IPS-NIHi7 (cell line): Measurements from ENCODE around the gene MRPL49.
"Not testable (repeated sequence)": the region's sequence is repeated elsewhere in the genome, so short reads cannot be mapped to it uniquely, and the experiment has no call there.

Source experiments
- DNase-seq: peaks from one replicate; pipeline ENCODE4 v3.0.0; 2012; ENCODE audit warnings: mixed read lengths; ENCODE audit errors: extremely low spot score

Gene MRPL49

GRCh38 chr11:65132988-65133700 lies 11.0 kb downstream of the MRPL49 start:
- peak; percentile 70 for DNase-seq

GRCh38 chr11:65133724-65134123 lies 11.6 kb downstream of the MRPL49 start:
- no peak for DNase-seq

GRCh38 chr11:65134240-65134951 lies 12.3 kb downstream of the MRPL49 start, which contains the start of gene SYVN1:
Gene SYVN1 (minus strand): TSS chr11:65134519. CDS start chr11:65133601, 918 bp downstream.
- DNase-seq: peak; percentile 87

- DNase-seq: peak; percentile 99
Measured at GRCh38 chr11:65134952-65135632, 13.0 kb downstream of the MRPL49 start.

- no peak for DNase-seq
Measured at GRCh38 chr11:65135633-65136145, 13.6 kb downstream of the MRPL49 start.

GRCh38 chr11:65136515-65137096 lies 14.5 kb downstream of the MRPL49 start:
- no peak for DNase-seq

- no peak for DNase-seq
Measured at GRCh38 chr11:65141896-65142494, 19.9 kb downstream of the MRPL49 start.

GRCh38 chr11:65147352-65148075 lies 25.4 kb downstream of the MRPL49 start:
- no peak for DNase-seq

GRCh38 chr11:65148657-65149056 lies 26.5 kb downstream of the MRPL49 start:
- DNase-seq: no peak

GRCh38 chr11:65150131-65150508 lies 28.0 kb downstream of the MRPL49 start:
- not testable (repeated sequence) for DNase-seq

- DNase-seq: no peak
Measured at GRCh38 chr11:65150509-65151299, 28.6 kb downstream of the MRPL49 start.

- DNase-seq: no peak
Measured at GRCh38 chr11:65151331-65151899, 29.3 kb downstream of the MRPL49 start.

GRCh38 chr11:65152122-65152521 lies 30.0 kb downstream of the MRPL49 start:
- DNase-seq: no peak

- no peak for DNase-seq
Measured at GRCh38 chr11:65156256-65156655, 34.1 kb downstream of the MRPL49 start.

GRCh38 chr11:65156926-65157325 lies 34.8 kb downstream of the MRPL49 start:
- DNase-seq: no peak

- no peak for DNase-seq
Measured at GRCh38 chr11:65157336-65157735, 35.2 kb downstream of the MRPL49 start.

- DNase-seq: no peak
Measured at GRCh38 chr11:65159012-65159411, 36.9 kb downstream of the MRPL49 start.

- DNase-seq: no peak
Measured at GRCh38 chr11:65160643-65161042, 38.5 kb downstream of the MRPL49 start.

GRCh38 chr11:65163684-65164083 lies 41.6 kb downstream of the MRPL49 start:
- no peak for DNase-seq
